HG03520 (cell line): Measurements from ENCODE around the gene HSBP1L1.
"Not testable (repeated sequence)": the region's sequence is repeated elsewhere in the genome, so short reads cannot be mapped to it uniquely, and the experiment has no call there.

Experiments
- ATAC-seq: cut with Tn5 transposase; IDR thresholded peaks from one replicate; pipeline ENCODE4 v1.9.1; 2021; ENCODE audit warnings: mild to moderate bottlenecking, moderate library complexity; ENCODE audit not compliant: unreplicated experiment

Gene HSBP1L1

GRCh38 chr18:79983253-79983652 is 18.8 kb downstream of the HSBP1L1 start:
- no peak for ATAC-seq

GRCh38 chr18:79983793-79984192 is 19.4 kb downstream of the HSBP1L1 start:
- ATAC-seq = no peak

- ATAC-seq = no peak
Measured at GRCh38 chr18:79985172-79985571, 20.7 kb downstream of the HSBP1L1 start.

GRCh38 chr18:79986726-79987125 is 22.3 kb downstream of the HSBP1L1 start:
- no peak for ATAC-seq

- ATAC-seq = no peak
Measured at GRCh38 chr18:79987566-79987965, 23.1 kb downstream of the HSBP1L1 start.

- peak; percentile 47 for ATAC-seq
Measured at GRCh38 chr18:79988071-79988450, 23.6 kb downstream of the HSBP1L1 start.

GRCh38 chr18:79988451-79989194 is 24.2 kb downstream of the HSBP1L1 start, which contains the start of gene TXNL4A:
TXNL4A (minus strand) TSS chr18:79988563; CDS start chr18:79988392, 171 bp downstream.
- ATAC-seq = peak; percentile 95

GRCh38 chr18:79989195-79989497 is 24.7 kb downstream of the HSBP1L1 start:
- no peak for ATAC-seq

- no peak for ATAC-seq
Measured at GRCh38 chr18:79991494-79991893, 27.1 kb downstream of the HSBP1L1 start.

- not testable (repeated sequence) for ATAC-seq
Measured at GRCh38 chr18:79999701-80000100, 35.3 kb downstream of the HSBP1L1 start.

- no peak for ATAC-seq
Measured at GRCh38 chr18:80000877-80001276, 36.4 kb downstream of the HSBP1L1 start.

GRCh38 chr18:80002468-80002867 is 38.0 kb downstream of the HSBP1L1 start:
- ATAC-seq = no peak

GRCh38 chr18:80004600-80005342 is 40.3 kb downstream of the HSBP1L1 start:
- no peak for ATAC-seq

- no peak for ATAC-seq
Measured at GRCh38 chr18:80006724-80007123, 42.3 kb downstream of the HSBP1L1 start.

- ATAC-seq = no peak
Measured at GRCh38 chr18:80009661-80010550, 45.5 kb downstream of the HSBP1L1 start.

- no peak for ATAC-seq
Measured at GRCh38 chr18:80010551-80010906, 46.1 kb downstream of the HSBP1L1 start.

- not testable (repeated sequence) for ATAC-seq
Measured at GRCh38 chr18:80011496-80012137, 47.2 kb downstream of the HSBP1L1 start.

GRCh38 chr18:80012714-80013113 is 48.3 kb downstream of the HSBP1L1 start:
- no peak for ATAC-seq
